Gastroesophageal sphincter (tissue), 3 donors: ENCODE measurements around the gene ABTB2.

Experiments
- CTCF ChIP-seq, 4 experiments: fragments of 200-600 bp in 2 of 4; fragments of 450-650 bp in 2 of 4; sonication (generic) in 1 of 4; IDR thresholded peaks; one replicate each; pipeline ENCODE4 v1.5.1; 2017 to 2019; ENCODE audit warnings: antibody characterized with exemption in 4 of 4, mild to moderate bottlenecking in 2 of 4, moderate library complexity in 2 of 4
- POLR2AphosphoS5 ChIP-seq: sonication (generic); formaldehyde crosslinking; IDR thresholded peaks from one replicate; pipeline ENCODE4 v1.6.1; 2017; ENCODE audit warnings: antibody characterized with exemption

GRCh38 chr11:34323601-34324000 lies 34.2 kb downstream of the ABTB2 start:
- no peak for TF ChIP-seq POLR2AphosphoS5
- no peak for TF ChIP-seq CTCF (IDR thresholded peaks at IDR 0.05)
